22Rv1 (cell line): Measurements from ENCODE around the gene DDB1.

ENCODE experiments used
- H3K27ac ChIP-seq: fragments of 450-650 bp; 2 replicates; pipeline ENCODE4 v1.5.1; 2017
- ZFX ChIP-seq: fragments of 450-650 bp; IDR thresholded peaks from 2 replicates; pipeline ENCODE4 v1.6.1; 2017; ENCODE audit warnings: antibody characterized with exemption, borderline replicate concordance
- TF ChIP-seq, protein P1 (sequence below): fragments of 450-650 bp; IDR thresholded peaks from 2 replicates; pipeline ENCODE4 v1.5.1; 2017; ENCODE audit warnings: mild to moderate bottlenecking

Gene DDB1

DNA sequence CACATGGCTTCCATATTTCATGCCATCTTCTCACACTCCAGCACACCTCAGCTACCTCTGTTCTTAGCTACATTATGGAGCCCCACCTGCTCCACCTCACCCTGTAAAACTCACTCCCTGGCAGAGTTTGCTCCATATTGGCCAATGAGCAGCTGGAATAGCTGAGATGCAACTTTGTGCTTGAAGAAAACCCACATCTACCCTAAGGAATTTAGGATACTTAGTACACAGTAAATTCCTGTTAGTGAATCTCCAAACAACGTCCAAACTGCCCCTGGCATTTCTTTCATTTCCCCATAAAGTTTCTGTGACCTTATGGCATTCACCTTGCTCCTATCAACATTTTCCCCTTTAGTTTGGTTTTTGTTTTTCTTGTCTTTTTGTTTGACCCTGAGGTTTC, 35.6 kb downstream of the DDB1 start:
- peak overlapping the region; percentile 39 for H3K27ac ChIP-seq
- no peak for TF ChIP-seq ZFX
- TF ChIP-seq, protein P1, sequence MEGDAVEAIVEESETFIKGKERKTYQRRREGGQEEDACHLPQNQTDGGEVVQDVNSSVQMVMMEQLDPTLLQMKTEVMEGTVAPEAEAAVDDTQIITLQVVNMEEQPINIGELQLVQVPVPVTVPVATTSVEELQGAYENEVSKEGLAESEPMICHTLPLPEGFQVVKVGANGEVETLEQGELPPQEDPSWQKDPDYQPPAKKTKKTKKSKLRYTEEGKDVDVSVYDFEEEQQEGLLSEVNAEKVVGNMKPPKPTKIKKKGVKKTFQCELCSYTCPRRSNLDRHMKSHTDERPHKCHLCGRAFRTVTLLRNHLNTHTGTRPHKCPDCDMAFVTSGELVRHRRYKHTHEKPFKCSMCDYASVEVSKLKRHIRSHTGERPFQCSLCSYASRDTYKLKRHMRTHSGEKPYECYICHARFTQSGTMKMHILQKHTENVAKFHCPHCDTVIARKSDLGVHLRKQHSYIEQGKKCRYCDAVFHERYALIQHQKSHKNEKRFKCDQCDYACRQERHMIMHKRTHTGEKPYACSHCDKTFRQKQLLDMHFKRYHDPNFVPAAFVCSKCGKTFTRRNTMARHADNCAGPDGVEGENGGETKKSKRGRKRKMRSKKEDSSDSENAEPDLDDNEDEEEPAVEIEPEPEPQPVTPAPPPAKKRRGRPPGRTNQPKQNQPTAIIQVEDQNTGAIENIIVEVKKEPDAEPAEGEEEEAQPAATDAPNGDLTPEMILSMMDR, result no peak

DNA sequence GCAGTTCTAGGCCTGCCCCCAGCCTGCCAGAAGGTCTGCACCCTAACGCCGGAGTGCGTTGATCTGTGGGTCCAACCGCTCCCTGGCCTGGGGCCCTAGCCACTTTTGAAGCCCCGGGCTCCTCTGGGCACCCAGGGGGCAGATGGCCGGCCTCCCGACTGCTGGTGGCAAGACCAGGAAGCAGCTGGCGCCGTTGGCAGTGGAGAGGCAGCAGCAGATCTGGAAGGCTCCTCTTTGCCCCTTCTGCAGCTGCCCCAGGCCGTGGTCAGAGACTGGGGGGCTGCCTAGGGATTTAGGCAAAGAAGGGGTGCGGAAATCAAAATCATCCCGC, 37.3 kb downstream of the DDB1 start:
- no peak overlapping the region for H3K27ac ChIP-seq
- TF ChIP-seq, protein P1, result no peak

DNA sequence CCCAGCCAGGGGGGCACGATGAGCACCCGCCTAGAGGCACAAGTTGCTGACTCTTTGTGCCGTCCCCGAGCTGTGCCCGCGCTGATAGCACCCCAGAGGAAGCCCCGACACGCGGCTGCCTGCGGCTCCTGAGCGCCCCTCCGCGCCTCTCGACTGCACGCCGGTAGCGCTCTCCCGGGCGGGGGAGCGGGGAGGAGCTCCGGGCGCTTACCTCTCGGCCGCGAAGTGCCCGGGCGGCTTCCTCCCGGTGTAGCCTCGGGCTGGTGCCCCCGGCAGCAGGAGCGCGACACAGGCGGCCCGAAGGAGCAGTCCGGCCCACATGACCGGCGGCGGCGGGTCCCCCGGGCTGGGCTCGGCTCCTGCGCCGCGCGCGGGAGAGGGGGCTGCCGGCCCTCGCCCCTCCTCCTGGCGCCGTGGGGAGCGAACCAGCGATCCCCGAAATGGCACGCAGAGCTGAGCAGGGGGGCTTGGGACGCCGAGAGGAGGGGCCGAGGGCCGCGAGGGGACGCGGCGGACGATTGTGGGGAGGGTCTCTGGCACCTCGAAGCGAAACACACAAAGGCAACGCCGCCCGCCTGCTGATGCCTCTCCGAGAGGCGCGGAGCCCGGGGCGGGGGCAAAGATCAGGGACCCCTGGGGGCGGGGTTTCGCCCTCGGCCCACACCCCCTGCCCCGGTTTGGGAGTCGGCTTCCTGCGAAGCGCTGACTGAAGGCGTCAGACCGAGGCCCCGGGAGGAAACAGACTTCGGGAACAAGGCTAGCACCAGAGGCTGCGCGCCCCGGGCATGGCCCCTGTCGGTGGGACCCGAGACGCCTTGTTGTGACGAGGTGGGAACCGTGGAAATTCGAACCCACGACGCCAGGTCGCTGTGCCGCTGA, 37.9 kb downstream of the DDB1 start, which contains the start of gene VWCE:
TSS of gene VWCE (minus strand) at position 600 of the 879 bp plus-strand sequence. CDS start at position 321, 279 bp downstream.
- no peak within 1 kb of the TSS for H3K27ac ChIP-seq
- no peak for TF ChIP-seq ZFX
- TF ChIP-seq, protein P1, result peak; percentile 52

DNA sequence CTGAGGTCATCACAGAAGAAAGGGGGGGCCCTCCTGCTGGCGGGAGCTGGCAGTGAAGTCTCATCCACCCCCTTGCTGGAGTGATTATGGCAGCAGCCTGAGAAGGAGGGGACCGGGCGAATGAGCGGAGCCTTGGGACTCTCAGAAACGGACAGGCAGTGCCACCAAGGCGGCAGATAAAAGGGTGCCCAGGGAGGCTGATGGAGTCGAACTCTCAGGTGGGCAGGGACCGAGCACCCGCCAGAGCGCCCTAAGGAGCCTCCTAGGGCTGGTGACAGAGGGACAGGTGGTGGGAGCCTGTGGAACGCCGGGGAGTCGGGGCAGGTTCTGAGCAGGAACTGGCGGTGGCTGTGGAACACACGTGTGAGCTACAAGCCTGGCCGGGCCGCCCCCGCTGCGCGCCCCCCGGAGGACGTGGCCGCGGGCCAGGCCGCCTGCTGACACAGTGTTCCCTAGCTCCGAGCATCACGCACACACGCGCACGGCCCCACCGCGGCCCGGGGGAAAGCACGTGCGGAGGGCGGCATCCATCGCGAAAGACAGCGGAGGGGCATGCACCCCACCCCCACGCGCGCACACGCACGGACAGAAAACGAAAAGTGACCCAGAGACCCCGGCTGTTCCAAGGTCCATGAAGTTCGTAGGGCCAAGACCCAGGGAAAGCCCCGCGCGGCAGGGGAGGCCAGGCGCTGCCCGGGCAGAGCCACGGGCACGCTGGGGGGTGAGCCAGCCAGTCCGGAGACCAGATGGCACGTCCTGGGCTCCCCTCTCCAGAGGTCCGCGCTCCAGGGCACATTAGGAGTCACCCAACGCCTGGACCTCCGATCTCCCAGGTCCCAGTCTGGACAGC, 38.8 kb downstream of the DDB1 start:
- H3K27ac ChIP-seq, result no peak overlapping the region
- no peak for TF ChIP-seq ZFX
- TF ChIP-seq, protein P1, result no peak

DNA sequence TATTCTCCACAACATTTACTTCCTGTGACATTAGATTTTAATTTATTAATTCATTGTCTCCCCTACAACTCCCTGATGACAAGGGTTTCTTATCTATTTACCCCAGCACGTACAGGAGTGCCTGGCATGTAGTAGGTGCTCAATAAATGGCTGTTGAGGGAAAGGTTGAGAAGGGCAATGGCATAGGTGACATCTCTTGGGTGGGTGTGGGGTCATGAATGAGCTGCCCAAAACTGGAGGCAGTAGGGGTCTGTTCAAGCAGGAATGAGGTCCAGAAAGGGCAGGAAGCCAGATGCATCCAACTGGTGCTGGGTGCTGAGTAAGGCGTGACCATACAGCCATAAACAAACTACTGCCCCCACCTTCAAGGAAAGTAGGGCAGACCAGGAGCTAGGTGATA, 40.5 kb downstream of the DDB1 start:
- no peak for TF ChIP-seq ZFX
- TF ChIP-seq, protein P1, result no peak
- H3K27ac ChIP-seq, result no peak overlapping the region

DNA sequence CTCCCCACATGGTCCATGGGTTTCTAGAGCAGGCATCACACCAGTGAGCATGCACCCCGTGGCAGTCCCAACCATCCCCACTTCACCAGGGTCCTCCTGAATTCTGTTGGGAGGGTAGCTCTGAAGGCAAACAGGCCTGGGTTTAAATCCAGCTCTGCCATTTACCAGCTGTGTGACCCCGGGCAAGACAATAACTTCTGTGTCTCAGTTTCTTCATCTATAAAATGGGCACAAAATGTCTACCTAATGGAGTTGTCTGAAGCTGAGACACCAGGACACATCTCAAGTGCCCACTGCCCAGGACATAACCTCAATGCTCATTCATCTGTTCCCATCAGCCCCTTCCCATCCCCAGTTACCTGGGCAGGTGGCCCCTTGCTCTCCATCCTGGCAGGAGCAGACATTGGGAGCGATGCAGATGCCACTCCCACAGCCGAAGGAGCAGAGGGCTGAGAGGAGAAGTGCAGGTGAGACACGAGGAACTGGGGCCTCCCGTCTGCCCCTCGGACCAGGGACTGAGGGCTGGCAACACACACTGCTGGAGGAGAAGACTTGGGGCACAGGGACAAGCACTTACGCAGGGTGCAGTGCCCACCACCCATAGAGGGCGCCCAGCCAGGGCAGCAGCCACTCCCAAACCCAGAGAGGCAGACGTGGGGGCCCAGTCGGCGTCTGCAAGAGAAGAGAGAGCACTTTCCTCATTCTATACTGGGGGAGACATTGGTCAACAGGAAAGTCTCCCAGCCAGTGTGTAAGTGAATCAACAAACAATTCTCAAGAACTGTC, 41.8 kb downstream of the DDB1 start:
- H3K27ac ChIP-seq, result no peak overlapping the region
- TF ChIP-seq, protein P1, result peak; percentile 30; the same call in 1 of the 2 replicates
- TF ChIP-seq ZFX, result no peak
